Fibroblast of upper back skin (primary cell): Measurements from ENCODE around the gene IQGAP3.
"Not testable (repeated sequence)": the region's sequence is repeated elsewhere in the genome, so short reads cannot be mapped to it uniquely, and the experiment has no call there.

Experiments used
- DNase-seq: peaks from one replicate; pipeline ENCODE4 v3.0.0-alpha.2; 2013

Gene IQGAP3

GRCh38 chr1:156560585-156561163 lies 11.7 kb downstream of the IQGAP3 start:
- DNase-seq = no peak

GRCh38 chr1:156559797-156560385 lies 12.5 kb downstream of the IQGAP3 start:
- DNase-seq = no peak

- DNase-seq = no peak
Measured at GRCh38 chr1:156559086-156559796, 13.1 kb downstream of the IQGAP3 start.

GRCh38 chr1:156556354-156556753 lies 16.0 kb downstream of the IQGAP3 start:
- no peak for DNase-seq

DNA sequence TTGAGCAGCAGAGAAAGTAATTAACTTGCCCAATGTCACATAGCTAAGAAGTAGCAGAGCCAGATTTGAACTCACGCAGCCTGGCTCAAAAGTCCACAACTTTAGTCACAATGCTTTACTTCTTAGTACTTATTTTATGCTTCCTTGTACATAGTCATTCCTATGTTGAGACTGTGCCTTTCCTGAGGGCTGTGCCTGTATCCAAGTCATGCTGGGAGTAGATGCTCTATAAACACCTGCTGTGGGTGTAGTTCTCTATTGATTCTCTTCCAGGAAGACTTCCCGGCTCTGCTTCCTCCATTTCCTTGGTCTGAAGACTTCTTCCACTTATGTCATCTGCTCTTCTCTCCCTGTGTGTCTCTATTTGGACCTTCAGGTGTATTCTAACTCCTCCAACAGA lies 16.6 kb downstream of the IQGAP3 start:
- no peak for DNase-seq

DNA sequence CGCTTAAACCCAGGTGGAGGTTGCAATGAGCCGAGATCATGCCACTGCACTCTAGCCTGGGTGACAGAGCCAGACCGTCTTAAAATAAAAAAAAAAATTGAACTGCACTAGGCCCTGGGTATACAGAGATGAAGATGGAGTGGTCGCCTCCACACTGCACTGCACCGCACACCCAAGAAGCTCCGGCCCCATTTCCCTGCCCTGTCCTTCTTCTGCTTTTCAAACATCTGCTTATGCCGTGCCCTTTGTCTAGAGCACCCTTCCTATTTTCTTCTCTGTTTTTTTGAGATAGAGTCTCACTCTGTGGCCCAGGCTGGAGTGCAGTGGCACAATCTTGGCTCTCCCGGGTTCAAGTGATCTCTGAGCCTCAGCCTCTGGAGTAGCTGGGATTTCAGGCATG lies 17.4 kb downstream of the IQGAP3 start:
- no peak for DNase-seq

- DNase-seq = no peak
Measured at GRCh38 chr1:156553860-156554485, 18.4 kb downstream of the IQGAP3 start.

DNA sequence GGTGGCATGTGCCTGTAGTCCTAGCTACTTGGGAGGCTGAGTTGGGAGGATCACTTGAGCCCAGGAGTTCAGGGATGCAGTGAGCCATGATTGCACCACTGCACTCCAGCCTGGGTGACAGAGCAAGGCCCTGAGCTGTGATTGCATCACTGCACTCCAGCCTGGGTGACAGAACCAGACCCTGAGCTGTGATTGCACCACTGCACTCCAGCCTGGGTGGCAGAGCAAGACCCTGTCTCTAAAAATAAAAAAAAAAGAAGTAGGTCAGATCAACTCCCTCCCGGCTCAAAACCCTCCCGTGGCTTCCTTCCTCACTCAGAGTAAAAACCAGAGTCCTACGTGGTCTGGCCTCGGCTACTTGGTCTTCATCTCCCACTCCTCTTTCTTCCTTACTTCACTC lies 19.4 kb downstream of the IQGAP3 start:
- not testable (repeated sequence) for DNase-seq

- no peak for DNase-seq
Measured at GRCh38 chr1:156552518-156552917, 19.8 kb downstream of the IQGAP3 start.

DNA sequence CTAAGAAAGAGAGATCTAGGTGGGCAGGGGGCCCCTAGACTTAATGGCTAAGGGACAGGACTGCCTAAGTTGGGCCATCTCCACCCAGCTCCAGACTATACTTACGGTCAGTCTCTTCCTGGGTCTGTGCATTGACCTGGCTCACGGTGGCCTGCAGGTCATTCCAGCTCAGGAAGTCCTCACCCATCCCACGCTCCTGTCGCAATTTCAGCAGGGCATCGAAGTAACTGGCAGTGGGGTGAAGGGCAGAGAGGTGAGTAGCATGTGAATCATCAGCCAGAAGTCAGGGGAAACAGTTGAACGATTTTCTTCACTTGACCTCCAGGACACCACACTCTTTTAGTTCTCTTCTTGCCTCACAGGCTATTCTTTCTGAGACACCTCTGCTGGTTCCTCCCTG lies 20.5 kb downstream of the IQGAP3 start:
- DNase-seq = no peak

DNA sequence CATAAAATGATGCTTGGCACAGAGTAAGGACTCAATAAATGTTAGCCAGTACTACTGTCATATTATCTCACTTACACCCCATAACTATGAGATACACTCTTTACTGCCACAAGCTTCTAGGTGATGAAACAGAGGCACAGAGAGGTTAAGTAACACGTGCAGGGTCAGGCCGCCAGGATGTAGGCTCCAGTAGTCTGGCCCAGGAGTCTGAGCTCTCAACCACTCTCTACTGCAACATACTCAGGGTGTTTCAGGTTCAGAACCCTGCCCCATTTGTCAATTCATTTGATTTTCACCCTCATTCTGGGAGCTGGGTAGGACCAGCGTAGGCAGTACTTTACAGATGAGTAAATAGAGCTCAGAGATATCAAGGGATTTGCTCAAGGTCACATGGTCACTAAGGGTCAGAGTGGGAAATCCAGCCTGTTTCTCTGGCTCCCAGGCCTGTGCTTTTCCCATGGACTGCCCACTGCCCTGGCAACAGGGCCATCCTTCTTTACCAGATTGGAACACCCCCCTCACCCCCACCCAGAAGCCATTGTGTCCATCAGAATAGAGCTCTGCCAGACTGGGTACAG lies 21.2 kb downstream of the IQGAP3 start:
- no peak for DNase-seq

DNA sequence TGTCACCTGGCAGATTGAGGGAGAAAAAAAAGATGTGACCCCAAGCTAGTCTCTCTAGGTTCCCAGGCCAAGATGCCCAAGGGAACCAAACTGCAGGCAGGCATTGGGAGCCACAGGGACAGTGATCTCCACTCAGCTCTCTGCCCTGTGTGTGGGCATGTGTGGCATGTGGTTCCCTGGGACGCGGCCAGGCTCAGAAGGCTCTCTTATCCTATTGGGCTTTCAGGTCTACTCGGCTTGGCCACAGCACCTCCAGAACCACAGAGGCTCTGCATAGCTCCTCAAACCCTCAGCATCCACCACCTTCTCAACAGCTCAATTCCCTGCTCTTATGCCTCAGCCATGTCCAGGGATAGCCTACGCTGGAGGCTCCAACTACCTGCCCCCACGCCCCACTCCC lies 22.0 kb downstream of the IQGAP3 start:
- DNase-seq = no peak

- no peak for DNase-seq
Measured at GRCh38 chr1:156549831-156550230, 22.5 kb downstream of the IQGAP3 start.

- DNase-seq = no peak
Measured at GRCh38 chr1:156549390-156549789, 23.0 kb downstream of the IQGAP3 start.

GRCh38 chr1:156547982-156548381 lies 24.4 kb downstream of the IQGAP3 start:
- DNase-seq = no peak

DNA sequence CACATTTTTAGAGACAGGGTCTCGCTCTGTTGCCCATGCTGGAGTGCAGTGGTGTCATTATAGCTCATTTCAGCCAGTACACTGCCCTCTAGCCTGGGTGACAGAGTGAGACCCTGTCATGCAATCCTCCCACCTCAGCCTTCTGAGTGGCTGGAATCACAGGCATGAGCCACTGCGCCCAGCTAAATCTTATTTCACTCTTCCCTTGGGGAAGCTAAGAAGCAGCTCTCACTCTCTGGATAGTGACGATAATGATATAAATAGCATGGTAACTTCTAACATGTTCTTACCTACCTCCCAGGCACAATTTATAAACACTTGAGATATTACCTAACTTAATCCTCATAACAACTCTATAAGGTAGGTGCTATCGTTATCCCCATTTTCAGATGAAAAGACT lies 24.9 kb downstream of the IQGAP3 start:
- DNase-seq = no peak

DNA sequence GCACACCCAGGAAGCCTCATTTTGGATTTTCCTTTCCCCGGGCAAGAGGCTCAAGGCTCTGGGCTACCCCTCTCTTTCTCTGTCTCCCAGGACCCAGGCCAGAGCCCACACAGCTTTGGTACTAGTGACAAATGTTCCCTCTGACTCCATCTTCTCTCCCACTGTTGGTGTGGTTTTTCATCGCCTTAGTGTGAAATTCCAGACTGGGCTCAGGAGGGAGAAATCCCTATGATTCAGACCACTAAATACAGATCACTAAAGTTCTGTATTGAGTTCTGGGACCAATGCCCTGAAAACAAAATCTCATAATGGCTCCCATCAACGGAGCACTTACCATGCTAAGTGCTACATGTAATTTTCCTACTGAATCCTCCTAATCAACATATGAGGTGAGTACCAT lies 26.1 kb downstream of the IQGAP3 start:
- DNase-seq = no peak

DNA sequence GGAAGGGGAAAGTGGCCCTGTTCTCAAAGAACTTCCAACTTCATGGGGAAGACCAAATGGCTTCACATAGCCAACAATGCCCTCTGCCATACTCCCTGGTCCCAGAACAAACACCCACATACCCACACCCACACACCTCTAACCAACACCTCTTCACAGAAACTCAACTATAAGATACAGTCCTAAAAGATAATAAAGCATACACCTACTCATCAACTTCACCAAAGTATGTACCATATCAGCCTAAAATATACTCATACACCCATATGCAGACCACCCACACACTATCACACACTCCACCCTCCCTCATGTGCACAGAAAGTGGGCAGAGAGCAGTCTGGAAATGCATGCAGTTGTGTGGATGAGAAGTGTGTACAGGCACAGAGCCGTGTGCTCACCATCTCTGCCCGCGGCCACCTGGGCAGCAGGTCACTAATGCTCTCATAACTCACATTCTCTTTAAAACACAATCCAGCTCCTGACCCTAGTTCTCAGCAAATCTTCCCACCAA lies 27.7 kb downstream of the IQGAP3 start:
- no peak for DNase-seq

DNA sequence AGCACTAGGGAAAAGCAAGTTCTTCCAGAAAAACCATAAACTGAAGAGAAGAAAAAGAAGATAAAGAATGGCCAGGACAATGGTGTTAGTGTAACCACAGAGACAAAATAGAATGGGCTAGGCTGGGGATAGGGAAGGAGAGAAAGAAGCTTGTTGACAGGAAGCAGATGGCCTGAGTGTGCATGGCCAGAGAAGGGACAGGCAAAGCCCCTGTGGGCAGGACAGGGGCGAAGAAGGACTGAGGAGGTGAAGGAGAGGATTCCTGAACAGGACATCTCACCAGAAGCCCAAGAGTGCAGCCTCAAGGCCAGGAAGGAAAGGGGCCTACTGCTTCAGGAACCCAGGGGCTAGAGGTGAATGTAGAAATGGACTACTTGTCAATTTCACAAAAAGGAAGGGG lies 29.3 kb downstream of the IQGAP3 start:
- DNase-seq = no peak

DNA sequence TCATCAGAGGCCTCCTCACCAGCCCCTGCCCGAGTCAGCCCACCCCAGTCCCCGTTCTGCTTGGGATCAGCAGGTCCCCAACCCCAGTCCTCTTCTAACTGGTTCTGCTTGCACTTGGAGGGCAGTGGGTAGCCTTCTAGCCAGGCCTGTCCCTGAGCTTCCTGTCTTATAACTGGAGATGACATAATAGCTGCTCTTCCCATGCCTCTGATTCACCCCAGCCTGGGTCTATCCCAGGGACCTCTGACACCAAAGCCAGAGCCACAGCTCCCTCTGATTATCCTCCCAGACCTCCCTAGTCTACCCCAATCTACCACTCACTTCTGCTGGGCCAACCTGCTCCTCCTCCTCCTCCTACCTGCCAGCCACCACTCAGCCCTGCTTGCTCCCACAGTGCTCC lies 31.4 kb downstream of the IQGAP3 start:
- no peak for DNase-seq

GRCh38 chr1:156539818-156540355 lies 32.5 kb downstream of the IQGAP3 start:
- DNase-seq = no peak

- DNase-seq = no peak
Measured at GRCh38 chr1:156538711-156539440, 33.5 kb downstream of the IQGAP3 start.

DNA sequence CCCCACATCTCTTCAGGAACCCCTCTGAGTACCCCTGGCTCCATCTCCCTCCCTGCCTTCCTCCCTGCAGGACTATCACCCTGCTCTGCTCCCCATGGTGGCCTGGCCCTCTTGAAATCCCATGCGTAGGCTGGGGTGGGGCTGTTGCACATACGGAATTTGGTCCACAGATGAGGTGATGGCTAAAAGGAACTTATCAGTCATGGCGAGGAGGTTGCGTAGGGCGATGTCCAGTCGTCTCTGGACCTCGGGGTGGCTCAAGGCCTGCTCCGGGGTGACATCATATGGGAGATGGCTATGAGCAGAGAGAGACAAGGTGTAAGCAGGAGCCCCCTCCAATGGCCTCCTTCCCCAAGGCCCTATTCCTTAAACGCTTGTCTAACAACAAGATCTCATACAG lies 35.3 kb downstream of the IQGAP3 start:
- no peak for DNase-seq
